Inflammatory macrophage treated with lipopolysaccharide for 4 hours (primary cell): ENCODE results near the gene CCDC39.
A peak's percentile ranks its signal among the peaks of the same experiment; 100 is the strongest.
"Not testable (repeated sequence)": the region's sequence is repeated elsewhere in the genome, so short reads cannot be mapped to it uniquely, and the experiment has no call there.

Experiments
- DNase-seq: peaks from one replicate; pipeline ENCODE4 v3.0.0-alpha.2; 2020

The CCDC39 gene

GRCh38 chr3:180618563-180618962 lies 60.7 kb downstream of the CCDC39 start:
- not testable (repeated sequence) for DNase-seq

DNA sequence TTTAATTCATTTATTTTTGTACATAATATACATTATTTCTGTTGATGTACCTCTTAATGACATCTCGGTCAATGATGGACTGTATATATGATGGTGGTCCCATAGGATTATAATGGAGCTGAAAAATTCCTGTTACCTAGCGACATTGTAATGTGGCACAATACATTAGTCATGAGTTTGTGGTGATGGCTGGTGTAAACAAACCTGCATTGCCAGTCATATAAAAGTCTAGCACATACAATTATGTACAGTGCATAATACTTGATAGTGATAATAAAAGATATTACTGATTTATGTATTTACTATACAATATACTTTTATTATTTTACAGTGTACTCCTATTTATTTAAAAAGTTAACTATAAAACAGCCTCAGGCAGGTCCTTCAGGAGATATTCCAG lies 62.2 kb downstream of the CCDC39 start:
- DNase-seq = no peak

DNA sequence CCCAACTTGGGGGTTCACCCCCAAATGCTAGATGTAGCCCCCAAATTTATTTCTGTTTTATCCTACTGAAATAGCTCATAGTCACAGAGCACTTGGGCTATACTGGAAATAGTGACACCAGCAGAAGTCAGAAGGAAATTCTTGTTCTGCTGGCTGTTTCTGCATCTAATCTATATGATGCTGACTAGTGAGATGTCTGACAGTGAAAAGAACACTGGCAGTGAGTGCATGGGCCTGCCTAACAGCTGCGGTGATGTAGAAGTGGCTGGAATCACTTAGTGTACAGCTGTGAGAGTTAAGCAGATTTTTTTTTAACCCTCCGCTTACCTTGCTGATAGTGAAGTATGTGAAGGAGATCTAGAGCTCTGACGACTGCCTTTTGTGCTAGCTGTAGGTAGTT lies 63.3 kb downstream of the CCDC39 start:
- no peak for DNase-seq

GRCh38 chr3:180612364-180612763 lies 66.9 kb downstream of the CCDC39 start:
- DNase-seq = no peak

DNA sequence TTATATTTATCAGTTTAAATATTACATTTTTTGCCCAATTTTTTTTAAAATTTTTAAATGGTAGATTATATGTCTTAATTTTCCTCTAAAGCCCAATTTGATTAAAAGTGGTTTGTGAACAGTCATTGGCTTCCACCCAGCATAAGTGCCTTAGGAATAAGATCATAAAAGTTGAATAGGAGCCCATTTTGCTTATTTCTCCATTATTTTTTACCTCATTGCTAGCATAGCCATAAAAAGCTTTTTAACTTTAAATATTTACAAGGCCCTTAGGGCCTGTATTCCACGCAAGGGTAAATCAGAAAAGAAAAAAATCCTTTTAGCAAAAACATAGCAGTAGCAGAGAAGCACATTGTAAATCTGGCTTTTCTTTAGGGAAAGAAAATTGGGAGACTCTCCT lies 68.3 kb downstream of the CCDC39 start:
- no peak for DNase-seq

- DNase-seq = peak; percentile 93
Measured at GRCh38 chr3:180601688-180602666, 77.3 kb downstream of the CCDC39 start, which contains the start of gene TTC14. TSS of gene TTC14 (plus strand) at chr3:180602163. CDS start at chr3:180602262, 99 bp downstream.

DNA sequence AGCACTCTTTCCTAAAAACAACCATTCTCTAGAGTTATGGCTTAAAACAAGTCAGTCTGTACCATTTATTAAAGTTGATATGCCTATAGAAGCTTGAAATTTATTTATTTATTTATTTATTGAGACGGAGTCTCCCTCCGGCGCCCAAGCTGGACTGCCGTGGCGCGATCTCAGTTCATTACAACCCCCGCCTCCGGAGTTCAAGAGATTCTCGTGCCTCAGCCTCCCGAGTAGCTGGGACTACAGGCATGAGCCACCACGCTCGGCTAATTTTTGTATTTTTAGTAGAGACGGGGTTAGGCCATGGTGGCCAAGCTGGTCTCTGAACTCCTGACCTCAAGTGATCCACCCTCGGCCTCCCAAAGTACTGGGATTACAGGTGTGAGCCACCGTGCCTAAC lies 78.8 kb downstream of the CCDC39 start:
- no peak for DNase-seq

DNA sequence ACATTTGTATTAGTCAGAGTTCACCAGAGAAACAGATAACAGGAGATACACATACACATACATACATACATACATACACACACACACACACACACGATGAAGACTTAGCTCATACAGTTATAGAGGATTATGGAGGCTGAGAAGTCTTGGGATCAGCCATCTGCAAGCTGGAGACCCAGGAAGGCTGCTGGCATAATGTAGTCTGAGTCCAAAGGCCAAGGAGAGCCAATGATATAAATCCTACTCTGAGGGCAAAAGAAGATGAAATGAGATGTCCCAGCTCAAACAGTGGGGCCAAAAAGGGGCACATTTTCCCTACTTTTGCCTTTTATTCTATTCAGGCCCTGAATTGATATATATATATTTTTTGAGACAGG lies 83.7 kb downstream of the CCDC39 start:
- DNase-seq = no peak

DNA sequence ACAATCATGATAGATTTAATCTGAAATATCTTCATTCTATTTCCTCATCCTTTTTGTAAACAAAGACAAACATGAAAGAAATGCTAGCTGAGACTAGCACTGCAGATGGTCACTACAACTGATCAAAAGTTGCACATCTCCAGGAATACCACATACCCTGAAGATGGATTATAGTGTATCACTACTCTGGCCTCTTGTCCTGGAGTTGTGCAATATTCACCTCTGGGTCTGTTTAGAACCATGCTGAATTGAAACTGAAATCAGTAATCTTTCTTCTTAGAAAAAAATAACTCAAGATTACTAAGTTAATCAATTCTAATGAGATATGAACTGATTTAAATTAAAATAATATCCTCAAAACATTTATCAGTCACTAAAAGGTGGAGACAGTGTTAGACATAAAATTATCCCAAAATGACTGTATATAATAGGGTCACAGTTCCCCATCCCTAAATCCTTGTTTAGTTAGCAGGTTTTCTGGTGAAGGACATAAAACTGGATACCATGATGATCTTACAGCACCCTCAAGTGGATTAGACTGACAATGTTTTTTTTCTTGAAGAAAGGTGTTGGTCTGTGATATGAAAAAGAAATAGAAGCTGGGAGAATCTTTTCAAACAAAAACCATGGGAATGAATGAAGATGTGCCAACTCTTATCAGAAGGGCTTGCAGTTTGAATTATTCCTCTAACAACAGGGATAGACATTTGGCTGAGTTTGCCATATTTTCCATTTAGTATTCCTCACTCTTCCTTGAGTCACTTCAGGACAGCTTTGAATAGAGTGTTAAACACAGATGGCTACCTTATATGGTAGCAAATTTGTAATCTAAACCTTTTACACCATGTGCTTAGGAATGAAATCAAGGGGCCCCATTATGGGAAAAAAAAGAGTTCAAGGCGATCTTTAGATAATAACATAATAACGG lies 84.4 kb downstream of the CCDC39 start:
- DNase-seq = no peak

- not testable (repeated sequence) for DNase-seq
Measured at GRCh38 chr3:180593631-180594030, 85.7 kb downstream of the CCDC39 start.

DNA sequence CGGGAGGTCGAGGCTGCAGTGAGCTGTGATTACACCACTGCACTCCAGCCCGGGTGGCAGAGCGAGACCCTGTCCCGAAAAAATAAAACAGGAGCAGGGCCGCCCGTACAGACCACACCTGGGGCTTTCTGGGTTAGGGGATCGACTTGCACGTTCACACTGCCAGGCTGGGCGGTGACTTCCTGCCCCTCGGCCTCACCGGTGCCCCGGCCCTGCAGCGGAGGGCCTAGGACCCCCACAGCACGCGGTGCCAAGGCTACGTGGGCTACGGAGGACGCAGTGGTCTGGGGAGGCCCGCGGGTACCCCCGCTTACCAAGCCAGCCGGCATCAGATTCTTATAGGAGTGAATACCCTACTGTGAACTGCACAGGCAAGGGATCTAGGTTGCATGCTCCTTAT lies 88.9 kb downstream of the CCDC39 start:
- no peak for DNase-seq

DNA sequence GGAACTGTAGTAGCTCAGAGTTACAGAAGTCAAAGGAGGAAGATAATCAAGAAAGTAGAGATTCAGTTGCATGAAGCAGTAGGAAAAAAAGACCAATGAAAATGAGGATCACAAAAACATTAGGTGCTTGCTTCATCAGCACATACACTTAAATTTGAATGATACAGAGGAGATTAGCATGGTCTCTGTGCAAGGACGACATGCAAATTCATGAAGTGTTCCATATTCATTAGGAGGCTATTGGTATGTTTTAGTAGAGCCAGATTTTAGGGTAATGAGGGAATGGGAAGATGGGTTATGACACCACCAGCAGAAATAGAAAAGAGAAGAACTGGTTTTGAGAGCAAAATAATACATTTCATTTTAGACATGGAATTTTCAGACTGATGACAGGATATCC lies 98.4 kb downstream of the CCDC39 start:
- DNase-seq = no peak

GRCh38 chr3:180575571-180575970 lies 103.7 kb downstream of the CCDC39 start:
- DNase-seq = no peak

DNA sequence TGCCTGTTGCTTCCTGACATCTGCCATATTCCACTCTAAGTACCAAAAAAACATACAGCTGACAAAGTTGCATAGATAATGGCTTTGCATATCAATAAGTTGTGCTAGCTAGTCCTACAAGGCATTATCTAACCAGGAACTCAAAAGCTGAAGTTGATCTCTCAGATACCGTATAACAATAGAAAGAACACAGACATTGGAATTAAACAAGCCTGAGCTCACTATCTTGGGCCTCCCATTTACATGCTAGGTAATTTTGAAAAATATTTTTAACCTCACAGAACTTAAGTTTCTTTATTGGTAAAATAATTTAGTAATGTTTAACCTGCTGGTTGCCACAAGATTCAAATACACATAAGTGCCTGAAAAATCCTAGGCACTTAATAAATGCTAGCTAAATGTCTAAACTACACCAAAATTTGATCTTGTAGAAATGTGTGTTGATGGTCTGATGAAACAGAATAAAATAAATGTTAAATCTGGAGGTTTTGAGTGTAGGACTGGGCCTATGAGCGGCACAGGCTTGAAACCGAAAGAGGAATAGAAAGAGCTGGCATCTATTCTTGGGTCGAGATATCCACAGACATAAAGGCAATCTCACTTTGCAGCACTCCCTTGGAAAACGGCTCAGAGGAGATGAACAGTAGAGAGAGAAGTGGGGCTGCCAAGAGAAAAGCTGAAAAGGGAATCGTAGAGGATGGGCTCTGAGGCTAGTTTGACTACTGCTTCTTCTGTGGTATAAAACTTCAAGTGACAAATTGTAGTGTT lies 107.3 kb downstream of the CCDC39 start:
- no peak for DNase-seq

DNA sequence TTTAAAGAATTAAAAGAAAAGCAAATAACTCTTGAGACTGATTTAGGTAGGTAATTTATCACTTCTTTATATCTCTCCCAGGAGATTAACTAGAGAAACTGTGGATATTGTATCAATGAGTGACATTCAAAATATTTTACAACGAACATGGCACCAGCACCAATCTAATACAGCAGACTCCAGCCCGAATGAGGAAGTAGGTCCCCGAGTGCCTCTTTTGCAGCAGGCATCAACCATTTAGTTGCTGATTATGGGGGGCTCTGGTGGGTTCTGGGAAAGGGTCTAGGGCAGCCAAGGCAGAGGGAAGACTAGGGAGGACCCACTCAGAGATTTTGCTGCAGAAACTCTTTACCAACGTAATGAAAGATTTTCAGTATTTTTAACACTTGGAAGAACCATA lies 109.1 kb downstream of the CCDC39 start:
- no peak for DNase-seq

GRCh38 chr3:180564676-180565075 lies 114.6 kb downstream of the CCDC39 start:
- no peak for DNase-seq
